Stimulated activated naive CD4-positive, alpha-beta T cell treated with Interleukin-2 at 50 U/mL for 16 hours (primary cell): ENCODE measurements around the gene BMP5.
"Not testable (repeated sequence)": the region's sequence is repeated elsewhere in the genome, so short reads cannot be mapped to it uniquely, and the experiment has no call there.

Source experiments
- DNase-seq: peaks from one replicate; lab custom pipeline; 2025; lab: John Stamatoyannopoulos, UW

Gene BMP5

GRCh38 chr6:55875400-55875799 is at the start of gene BMP5:
TSS of gene BMP5 (minus strand) at chr6:55875590. CDS start at chr6:55874865, 725 bp downstream.
- DNase-seq: no peak

GRCh38 chr6:55922406-55922805 is 47.0 kb upstream of the BMP5 start:
- no peak for DNase-seq

- no peak for DNase-seq
Observed at GRCh38 chr6:55919716-55920308, 44.4 kb upstream of the BMP5 start.

GRCh38 chr6:55918639-55919038 is 43.2 kb upstream of the BMP5 start:
- DNase-seq: no peak

GRCh38 chr6:55917751-55918415 is 42.5 kb upstream of the BMP5 start:
- no peak for DNase-seq

GRCh38 chr6:55916188-55916587 is 40.8 kb upstream of the BMP5 start:
- no peak for DNase-seq

- no peak for DNase-seq
Observed at GRCh38 chr6:55913228-55914195, 38.1 kb upstream of the BMP5 start.

- DNase-seq: not testable (repeated sequence)
Observed at GRCh38 chr6:55910466-55910865, 35.1 kb upstream of the BMP5 start.

- DNase-seq: not testable (repeated sequence)
Observed at GRCh38 chr6:55909911-55910310, 34.5 kb upstream of the BMP5 start.

GRCh38 chr6:55902796-55903195 is 27.4 kb upstream of the BMP5 start:
- no peak for DNase-seq

GRCh38 chr6:55901765-55902270 is 26.4 kb upstream of the BMP5 start:
- no peak for DNase-seq

GRCh38 chr6:55898342-55898741 is 23.0 kb upstream of the BMP5 start:
- DNase-seq: no peak

GRCh38 chr6:55897346-55897745 is 22.0 kb upstream of the BMP5 start:
- DNase-seq: no peak

- DNase-seq: no peak
Observed at GRCh38 chr6:55895972-55896730, 20.8 kb upstream of the BMP5 start.

- no peak for DNase-seq
Observed at GRCh38 chr6:55892749-55893357, 17.5 kb upstream of the BMP5 start.

GRCh38 chr6:55888917-55889316 is 13.5 kb upstream of the BMP5 start:
- DNase-seq: no peak

GRCh38 chr6:55886185-55886836 is 10.9 kb upstream of the BMP5 start:
- DNase-seq: no peak

GRCh38 chr6:55882718-55883569 is 7.6 kb upstream of the BMP5 start:
- DNase-seq: no peak

GRCh38 chr6:55877283-55877682 is 1.9 kb upstream of the BMP5 start:
- DNase-seq: no peak

- DNase-seq: no peak
Observed at GRCh38 chr6:55874316-55874715, 1.1 kb downstream of the BMP5 start.
